Stimulated activated memory B cell treated with anti-CD40 and anti-IgM and Interleukin-4, amounts not matched to agents 10 μg/mL and 1 μg/mL and 100 μg/mL, for 72 hours (primary cell): ENCODE measurements around the gene ITGBL1.
"Not testable (repeated sequence)": the region's sequence is repeated elsewhere in the genome, so short reads cannot be mapped to it uniquely, and the experiment has no call there.

Experiments
- ATAC-seq: fragments of 150-1000 bp; cut with Tn5 transposase; 2 replicates; pipeline ENCODE4 v1.10.0; 2021
- H3K27ac Mint-ChIP-seq: one replicate; pipeline ENCODE4 v1.8.0; 2022; ENCODE audit warnings: mild to moderate bottlenecking, mixed read lengths
- H3K27me3 Mint-ChIP-seq: one replicate; pipeline ENCODE4 v1.8.0; 2022; ENCODE audit warnings: mixed read lengths
- H3K36me3 Mint-ChIP-seq: one replicate; pipeline ENCODE4 v1.8.0; 2022; ENCODE audit warnings: mixed read lengths
- H3K4me1 Mint-ChIP-seq: one replicate; pipeline ENCODE4 v1.8.0; 2022; ENCODE audit warnings: mixed read lengths
- H3K4me3 Mint-ChIP-seq: one replicate; pipeline ENCODE4 v1.8.0; 2022; ENCODE audit warnings: mild to moderate bottlenecking, moderate library complexity, mixed read lengths
- H3K9me3 Mint-ChIP-seq: one replicate; pipeline ENCODE4 v1.8.0; 2022; ENCODE audit warnings: mixed read lengths

ITGBL1 gene

GRCh38 chr13:101515504-101515903, 63.0 kb downstream of the ITGBL1 start:
- no peak overlapping the region for H3K27ac Mint-ChIP-seq
- H3K4me3 Mint-ChIP-seq, result no peak overlapping the region
- H3K27me3 Mint-ChIP-seq, result no peaks in the 10 kb centered on the region
- no peaks in the 10 kb centered on the region for H3K9me3 Mint-ChIP-seq
- no peak for ATAC-seq
- no peaks in the 10 kb centered on the region for H3K36me3 Mint-ChIP-seq
- H3K4me1 Mint-ChIP-seq, result peaks cover 3% of the 10 kb centered on the region

GRCh38 chr13:101516262-101516661, 63.8 kb downstream of the ITGBL1 start:
- Mint-ChIP-seq H3K27me3 (no peaks in the 10 kb centered on the region), H3K27ac (no peak overlapping the region), H3K4me3 (no peak overlapping the region), H3K9me3 (no peaks in the 10 kb centered on the region), H3K4me1 (peaks cover 6% of the 10 kb centered on the region), H3K36me3 (no peaks in the 10 kb centered on the region)
- ATAC-seq, result no peak

GRCh38 chr13:101520672-101521071, 68.2 kb downstream of the ITGBL1 start:
- H3K4me3 Mint-ChIP-seq, result no peak overlapping the region

DNA sequence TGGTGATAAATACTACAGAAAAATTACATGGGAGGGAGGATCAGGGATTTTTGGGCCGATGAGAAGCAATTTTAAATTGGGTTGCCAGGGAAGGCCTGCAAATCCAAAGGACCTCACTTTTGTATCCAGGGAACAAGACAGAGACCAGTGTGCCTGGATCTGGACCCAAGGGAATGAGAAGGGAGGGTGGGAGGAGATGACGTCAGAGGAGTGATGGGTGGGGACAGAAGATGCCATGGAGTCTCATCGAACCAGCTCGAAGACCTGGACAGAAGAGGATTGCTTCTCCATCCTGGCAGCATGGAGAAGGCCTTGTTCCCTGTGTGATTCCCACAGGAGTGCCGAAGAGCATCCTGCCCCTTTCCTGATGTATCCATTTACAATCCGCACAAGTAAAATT, 68.9 kb downstream of the ITGBL1 start:
- Mint-ChIP-seq H3K4me1 (peaks cover 6% of the 10 kb centered on the region), H3K9me3 (no peaks in the 10 kb centered on the region), H3K4me3 (no peak overlapping the region), H3K36me3 (no peaks in the 10 kb centered on the region), H3K27ac (no peak overlapping the region), H3K27me3 (no peaks in the 10 kb centered on the region)
- no peak for ATAC-seq

More at GRCh38 chr13:101520672-101521071, 68.2 kb downstream of the ITGBL1 start:
- H3K27me3 Mint-ChIP-seq, result no peaks in the 10 kb centered on the region
- no peak overlapping the region for H3K27ac Mint-ChIP-seq
- H3K36me3 Mint-ChIP-seq, result no peaks in the 10 kb centered on the region
- peaks cover 6% of the 10 kb centered on the region for H3K4me1 Mint-ChIP-seq
- H3K9me3 Mint-ChIP-seq, result no peaks in the 10 kb centered on the region
- no peak for ATAC-seq

DNA sequence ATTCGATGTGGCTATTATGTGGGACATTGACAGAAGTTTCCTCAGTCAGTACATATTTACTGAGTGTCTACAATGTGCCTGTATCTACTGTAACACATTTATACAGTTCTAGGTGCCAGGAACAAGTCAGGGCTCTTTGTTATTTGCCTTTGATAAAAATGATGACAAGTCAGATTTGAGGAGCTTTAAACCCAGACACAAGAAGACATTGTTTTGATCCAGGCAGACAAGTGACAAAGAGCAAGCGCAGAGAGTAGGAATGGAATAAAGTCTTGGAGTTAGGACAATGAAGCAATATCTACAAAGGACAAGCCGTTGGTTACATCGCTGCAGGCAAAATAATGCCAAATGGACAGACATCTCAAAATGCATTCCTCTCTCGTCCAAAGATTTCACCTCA, 70.1 kb downstream of the ITGBL1 start:
- Mint-ChIP-seq H3K27ac (no peak overlapping the region), H3K27me3 (no peaks in the 10 kb centered on the region), H3K4me3 (no peak overlapping the region), H3K9me3 (no peaks in the 10 kb centered on the region), H3K4me1 (peaks cover 6% of the 10 kb centered on the region), H3K36me3 (no peaks in the 10 kb centered on the region)
- no peak for ATAC-seq

DNA sequence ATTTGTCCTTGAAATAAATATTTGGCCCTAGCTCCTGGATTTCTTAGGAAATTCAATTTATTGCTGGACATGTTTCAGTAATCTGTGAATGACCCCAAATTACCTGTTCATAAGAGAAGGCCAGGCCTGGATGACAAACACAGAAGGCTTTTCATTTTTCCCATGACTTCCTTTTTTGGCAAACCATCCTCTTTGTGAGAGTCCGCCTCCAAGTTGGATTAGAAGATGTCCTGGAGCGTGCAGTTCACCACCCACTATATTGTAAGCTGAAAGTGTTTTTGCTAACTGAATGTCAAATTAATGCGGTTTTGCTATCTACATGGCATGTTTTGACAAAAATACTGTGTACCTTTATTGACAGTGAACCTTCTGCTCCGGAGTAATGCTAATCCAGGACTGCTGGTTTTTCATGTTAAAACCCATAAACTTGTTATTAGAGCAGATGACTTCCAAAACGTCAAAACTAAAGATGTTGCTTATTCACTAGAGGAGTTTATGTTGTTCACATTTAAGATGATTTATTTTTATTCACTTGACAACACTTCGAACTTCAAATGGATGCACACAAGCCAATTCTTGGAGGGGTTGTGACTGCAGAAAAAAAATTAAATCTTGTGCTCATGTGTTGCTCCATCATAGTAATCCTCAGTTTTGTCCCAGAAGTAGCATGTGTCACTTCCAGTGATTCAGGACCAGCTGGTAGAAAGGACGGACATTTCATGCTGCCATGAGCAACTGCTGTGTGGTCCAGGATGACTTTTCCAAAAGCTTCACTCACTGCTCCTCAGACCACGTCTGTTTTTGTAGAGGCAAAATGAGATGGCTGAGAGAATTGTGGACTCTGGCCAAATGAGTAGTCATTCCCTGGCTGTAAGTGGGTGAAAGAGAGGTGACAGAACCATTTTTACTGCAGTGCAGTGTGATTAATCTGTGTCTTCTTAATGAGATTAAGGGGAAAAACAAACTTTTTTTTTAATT, 71.0 kb downstream of the ITGBL1 start:
- H3K27me3 Mint-ChIP-seq, result no peaks in the 10 kb centered on the region
- no peak overlapping the region for H3K4me3 Mint-ChIP-seq
- no peak for ATAC-seq
- no peaks in the 10 kb centered on the region for H3K9me3 Mint-ChIP-seq
- no peaks in the 10 kb centered on the region for H3K36me3 Mint-ChIP-seq
- peaks cover 6% of the 10 kb centered on the region for H3K4me1 Mint-ChIP-seq
- H3K27ac Mint-ChIP-seq, result no peak overlapping the region

DNA sequence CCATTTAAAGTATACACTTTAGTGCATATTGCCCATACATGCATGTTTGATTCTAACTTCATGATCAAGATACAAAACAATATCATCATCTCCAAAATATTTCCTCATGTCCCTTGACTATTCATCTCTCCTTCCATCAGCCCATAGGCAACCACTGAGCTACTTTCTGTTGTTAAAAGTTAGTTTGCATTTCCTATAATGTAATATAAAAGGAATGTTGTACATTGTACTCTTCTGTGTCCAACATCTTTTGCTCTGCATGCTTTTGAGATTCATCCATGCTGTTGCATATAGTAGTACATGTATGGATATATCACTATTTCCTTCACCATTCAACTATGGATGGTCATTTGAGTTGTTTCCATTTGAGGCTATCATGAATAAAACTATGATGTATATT, 74.7 kb downstream of the ITGBL1 start:
- H3K27ac Mint-ChIP-seq, result no peak overlapping the region
- ATAC-seq, result no peak
- H3K4me3 Mint-ChIP-seq, result no peak overlapping the region
- no peaks in the 10 kb centered on the region for H3K9me3 Mint-ChIP-seq
- H3K27me3 Mint-ChIP-seq, result no peaks in the 10 kb centered on the region
- no peaks in the 10 kb centered on the region for H3K4me1 Mint-ChIP-seq
- H3K36me3 Mint-ChIP-seq, result no peaks in the 10 kb centered on the region

DNA sequence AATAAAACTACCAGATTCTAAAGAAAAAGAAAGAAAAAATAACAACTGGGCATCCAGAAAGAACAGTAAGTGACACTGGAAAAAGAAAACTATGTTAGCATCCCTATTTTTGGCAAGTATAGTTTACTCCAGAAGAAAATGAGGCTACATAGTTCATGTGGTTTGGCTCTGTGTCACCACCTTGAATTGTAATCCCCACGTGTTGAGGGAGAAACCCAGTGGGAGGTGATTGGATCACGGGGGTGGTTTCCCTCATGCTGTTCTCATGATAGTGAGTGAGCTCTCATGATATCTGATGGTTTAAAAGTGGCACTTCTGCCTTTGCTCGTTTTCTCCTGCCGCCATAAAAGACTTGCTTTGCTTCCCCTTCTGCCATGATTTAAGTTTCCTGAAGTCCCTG, 76.9 kb downstream of the ITGBL1 start:
- H3K4me3 Mint-ChIP-seq, result no peak overlapping the region
- no peak overlapping the region for H3K27ac Mint-ChIP-seq
- no peaks in the 10 kb centered on the region for H3K9me3 Mint-ChIP-seq
- peak; percentile 16 for ATAC-seq
- H3K27me3 Mint-ChIP-seq, result no peaks in the 10 kb centered on the region
- no peaks in the 10 kb centered on the region for H3K36me3 Mint-ChIP-seq
- no peaks in the 10 kb centered on the region for H3K4me1 Mint-ChIP-seq

DNA sequence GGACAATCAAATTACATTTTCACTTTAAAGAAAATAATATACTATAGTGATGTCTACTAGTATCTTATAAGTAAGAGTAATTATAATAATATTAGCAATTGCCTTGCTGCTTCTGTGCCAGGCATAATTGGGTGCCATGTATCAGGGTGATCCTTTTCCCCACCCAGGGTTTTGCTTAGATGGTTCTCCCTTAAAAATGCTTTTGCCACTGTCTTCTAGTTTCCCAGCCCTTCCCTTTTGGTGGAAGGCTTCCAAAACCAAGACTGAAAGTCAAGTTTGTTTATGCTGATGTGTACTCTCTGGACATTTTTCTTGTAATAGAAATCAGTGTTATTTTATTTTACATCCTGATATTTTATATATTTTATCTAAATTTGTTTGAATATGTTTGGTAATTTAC, 77.8 kb downstream of the ITGBL1 start:
- no peak for ATAC-seq
- no peaks in the 10 kb centered on the region for H3K9me3 Mint-ChIP-seq
- H3K36me3 Mint-ChIP-seq, result no peaks in the 10 kb centered on the region
- H3K4me3 Mint-ChIP-seq, result no peak overlapping the region
- H3K4me1 Mint-ChIP-seq, result no peaks in the 10 kb centered on the region
- H3K27ac Mint-ChIP-seq, result no peak overlapping the region
- no peaks in the 10 kb centered on the region for H3K27me3 Mint-ChIP-seq

GRCh38 chr13:101535192-101535746, 82.8 kb downstream of the ITGBL1 start:
- H3K4me3 Mint-ChIP-seq, result no peak overlapping the region
- no peaks in the 10 kb centered on the region for H3K27me3 Mint-ChIP-seq
- H3K9me3 Mint-ChIP-seq, result no peaks in the 10 kb centered on the region
- no peaks in the 10 kb centered on the region for H3K36me3 Mint-ChIP-seq
- ATAC-seq, result no peak
- no peaks in the 10 kb centered on the region for H3K4me1 Mint-ChIP-seq
- no peak overlapping the region for H3K27ac Mint-ChIP-seq

- no peak overlapping the region for H3K4me3 Mint-ChIP-seq
- no peaks in the 10 kb centered on the region for H3K9me3 Mint-ChIP-seq
- no peak for ATAC-seq
- H3K4me1 Mint-ChIP-seq, result no peaks in the 10 kb centered on the region
- H3K36me3 Mint-ChIP-seq, result no peaks in the 10 kb centered on the region
- H3K27ac Mint-ChIP-seq, result no peak overlapping the region
- H3K27me3 Mint-ChIP-seq, result no peaks in the 10 kb centered on the region
These were observed 83.6 kb downstream of the ITGBL1 start for GRCh38 chr13:101536079-101536478.

DNA sequence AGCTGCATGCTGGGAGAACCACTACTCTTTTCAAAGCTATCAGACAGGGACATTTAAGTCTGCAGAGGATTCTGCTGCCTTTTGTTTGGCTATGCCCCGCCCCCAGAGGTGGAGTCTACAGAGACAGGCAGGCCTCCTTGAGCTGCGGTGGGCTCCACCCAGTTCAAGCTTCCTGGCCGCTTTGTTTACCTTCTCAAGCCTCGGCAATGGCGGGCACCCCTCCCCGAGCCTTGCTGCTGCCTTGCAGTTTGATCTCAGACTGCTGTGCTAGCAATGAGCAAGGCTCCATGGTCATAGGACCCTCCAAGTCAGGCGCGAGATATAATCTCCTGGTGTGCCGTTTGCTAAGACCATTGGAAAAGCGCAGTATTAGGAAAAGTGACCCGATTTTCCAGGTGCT, 92.1 kb downstream of the ITGBL1 start:
- not testable (repeated sequence) for H3K27me3 Mint-ChIP-seq, ATAC-seq, H3K4me3 Mint-ChIP-seq, H3K27ac Mint-ChIP-seq, H3K4me1 Mint-ChIP-seq, H3K36me3 Mint-ChIP-seq, H3K9me3 Mint-ChIP-seq

DNA sequence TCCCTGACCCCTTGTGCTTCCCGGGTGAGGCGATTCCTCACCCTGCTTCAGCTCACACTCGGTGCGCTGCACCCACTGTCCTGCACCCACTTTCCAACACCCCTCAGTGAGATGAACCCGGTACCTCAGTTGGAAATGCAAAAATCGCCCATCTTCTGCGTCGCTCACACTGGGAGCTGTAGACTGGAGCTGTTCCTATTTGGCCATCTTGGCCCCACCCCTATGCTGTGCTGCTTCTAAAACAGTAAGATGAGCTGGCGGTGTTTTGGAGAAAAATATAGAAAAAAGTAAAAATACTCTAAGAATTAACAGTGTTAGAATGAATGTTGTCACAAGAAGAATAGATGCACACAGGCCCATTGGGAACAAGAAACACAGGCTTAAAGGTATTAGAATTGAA, 92.5 kb downstream of the ITGBL1 start:
- H3K36me3 Mint-ChIP-seq, result no peaks in the 10 kb centered on the region
- H3K27me3 Mint-ChIP-seq, result no peaks in the 10 kb centered on the region
- no peak overlapping the region for H3K4me3 Mint-ChIP-seq
- no peaks in the 10 kb centered on the region for H3K9me3 Mint-ChIP-seq
- H3K4me1 Mint-ChIP-seq, result no peaks in the 10 kb centered on the region
- no peak overlapping the region for H3K27ac Mint-ChIP-seq
- ATAC-seq, result no peak

DNA sequence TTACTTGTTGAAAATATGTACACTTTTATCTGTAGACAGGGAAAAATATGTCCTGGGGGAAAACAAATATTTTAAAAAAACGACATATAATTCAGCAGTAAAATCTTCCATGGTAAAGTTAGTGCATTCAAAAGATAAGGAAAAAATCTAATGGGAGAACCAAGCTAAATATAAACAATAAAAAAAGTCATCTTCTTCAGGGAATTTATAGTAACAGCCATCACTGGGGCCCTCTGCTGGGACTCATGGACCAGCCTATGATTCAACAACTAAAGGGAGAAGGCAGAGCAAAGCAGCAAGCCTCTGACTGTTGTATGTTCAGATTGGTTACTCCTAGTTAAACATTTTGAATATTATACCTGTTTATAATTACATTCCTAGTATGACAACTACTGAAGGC, 93.0 kb downstream of the ITGBL1 start:
- H3K27me3 Mint-ChIP-seq, result no peaks in the 10 kb centered on the region
- H3K4me1 Mint-ChIP-seq, result no peaks in the 10 kb centered on the region
- H3K27ac Mint-ChIP-seq, result no peak overlapping the region
- H3K4me3 Mint-ChIP-seq, result no peak overlapping the region
- no peaks in the 10 kb centered on the region for H3K36me3 Mint-ChIP-seq
- no peaks in the 10 kb centered on the region for H3K9me3 Mint-ChIP-seq
- no peak for ATAC-seq

DNA sequence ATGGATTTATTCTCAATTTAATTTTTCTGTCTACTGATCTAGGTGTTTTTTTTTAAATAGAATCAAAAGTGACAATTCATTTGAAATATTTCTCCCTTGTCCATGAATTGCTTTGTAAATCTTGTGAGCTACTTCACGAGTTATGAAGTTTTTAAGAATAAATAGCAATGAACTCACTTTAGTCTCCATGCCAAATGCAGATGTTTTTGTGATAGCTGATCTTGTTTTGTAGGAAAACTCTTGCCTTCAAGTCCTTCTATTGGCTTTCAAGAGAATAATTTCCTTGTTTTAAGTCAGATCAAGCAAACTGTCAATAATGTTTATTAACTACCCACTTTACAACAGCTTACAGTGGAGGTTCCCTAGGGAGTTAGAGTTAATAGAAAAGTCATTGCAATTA, 99.8 kb downstream of the ITGBL1 start:
- Mint-ChIP-seq H3K27ac (no peak overlapping the region), H3K27me3 (peaks cover 21% of the 10 kb centered on the region), H3K4me1 (no peaks in the 10 kb centered on the region), H3K4me3 (no peak overlapping the region), H3K9me3 (no peaks in the 10 kb centered on the region), H3K36me3 (no peaks in the 10 kb centered on the region)
- no peak for ATAC-seq

GRCh38 chr13:101552786-101553185, 100.3 kb downstream of the ITGBL1 start:
- Mint-ChIP-seq H3K4me3 (no peak overlapping the region), H3K36me3 (no peaks in the 10 kb centered on the region), H3K4me1 (no peaks in the 10 kb centered on the region), H3K27ac (no peak overlapping the region), H3K27me3 (peaks cover 25% of the 10 kb centered on the region), H3K9me3 (no peaks in the 10 kb centered on the region)
- no peak for ATAC-seq
